Stromal cell of bone marrow (primary cell): Measurements from ENCODE around the gene PANK4.

Experiments used
- DNase-seq: peaks from one replicate; pipeline ENCODE4 v3.0.0-alpha.2; 2012; ENCODE audit warnings: low read depth

The PANK4 gene

DNA sequence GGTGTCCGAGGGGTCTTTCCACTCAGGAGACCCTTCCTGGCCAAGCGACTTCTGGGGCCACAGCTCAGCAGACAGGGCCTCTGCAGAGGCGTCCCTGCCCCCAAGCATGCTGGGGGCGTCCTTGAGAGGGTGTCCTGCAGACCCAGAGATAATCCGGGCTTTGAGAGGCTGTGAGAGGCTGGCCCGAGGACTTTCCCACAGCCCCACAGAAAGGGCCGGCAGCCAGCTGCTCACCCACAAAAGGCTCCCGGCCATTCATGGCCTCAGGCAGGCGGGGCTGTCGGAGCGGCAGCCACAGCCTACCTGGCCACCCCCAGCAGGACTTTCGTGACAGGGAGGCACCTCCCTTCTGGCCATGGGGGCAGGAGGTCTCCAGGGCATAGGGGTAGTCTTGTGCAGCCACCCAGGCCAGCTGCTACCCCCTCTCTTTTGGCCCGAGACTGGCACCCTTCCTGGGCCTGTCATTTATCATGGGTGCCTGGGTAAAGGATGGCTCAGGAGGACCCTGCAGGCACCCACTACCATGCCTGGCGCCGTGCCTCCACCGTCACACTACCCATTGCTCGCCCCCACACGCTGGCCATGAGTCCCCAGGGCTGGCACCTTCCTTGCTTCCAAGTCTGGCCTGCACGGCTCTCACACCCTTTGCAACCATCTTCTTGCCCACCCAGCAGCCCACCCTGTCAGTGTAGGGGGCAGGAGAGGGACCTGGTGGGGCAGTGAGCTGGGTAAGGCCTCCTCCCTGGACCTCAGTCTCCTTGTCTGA lies 18.7 kb upstream of the PANK4 start:
- DNase-seq, result no peak

DNA sequence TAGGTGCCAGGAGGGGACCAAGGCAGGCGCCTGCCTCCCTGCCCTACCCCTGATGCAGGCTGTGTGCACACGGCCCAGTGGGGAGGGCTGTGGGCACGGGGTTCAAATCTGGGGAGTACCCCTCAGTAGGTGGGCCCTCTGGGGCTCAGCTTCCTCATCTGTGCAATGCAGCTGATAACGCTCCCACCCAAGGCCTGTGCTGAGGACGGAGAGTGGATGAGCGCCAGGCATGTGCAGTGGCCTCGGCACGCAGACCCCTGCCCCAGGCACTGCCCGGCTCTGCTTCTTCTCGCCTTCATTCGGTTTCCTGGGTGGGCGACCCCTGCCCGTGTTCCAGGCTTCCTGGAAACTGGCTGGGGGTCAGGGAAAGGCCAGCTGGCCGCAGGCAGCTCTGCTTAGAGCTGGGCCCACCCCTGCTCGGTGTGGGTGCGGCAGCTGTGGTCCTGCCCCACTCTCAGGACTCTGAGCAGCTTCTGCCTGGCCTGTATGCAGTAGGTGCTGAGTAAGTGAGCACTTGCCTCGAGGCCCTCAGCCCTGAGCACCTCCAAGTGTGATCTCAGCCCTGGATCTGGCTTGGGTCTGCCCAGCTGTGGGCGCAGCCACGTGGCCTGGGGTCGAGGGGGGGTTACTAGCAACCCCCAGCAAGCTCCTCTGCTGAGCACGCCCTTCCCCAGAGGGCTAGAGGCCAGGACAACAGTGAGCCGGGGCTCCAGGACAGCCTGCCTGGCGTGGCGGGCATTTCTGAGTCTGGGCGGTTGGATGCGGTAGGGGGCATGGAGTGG lies 17.9 kb upstream of the PANK4 start:
- DNase-seq, result no peak

DNA sequence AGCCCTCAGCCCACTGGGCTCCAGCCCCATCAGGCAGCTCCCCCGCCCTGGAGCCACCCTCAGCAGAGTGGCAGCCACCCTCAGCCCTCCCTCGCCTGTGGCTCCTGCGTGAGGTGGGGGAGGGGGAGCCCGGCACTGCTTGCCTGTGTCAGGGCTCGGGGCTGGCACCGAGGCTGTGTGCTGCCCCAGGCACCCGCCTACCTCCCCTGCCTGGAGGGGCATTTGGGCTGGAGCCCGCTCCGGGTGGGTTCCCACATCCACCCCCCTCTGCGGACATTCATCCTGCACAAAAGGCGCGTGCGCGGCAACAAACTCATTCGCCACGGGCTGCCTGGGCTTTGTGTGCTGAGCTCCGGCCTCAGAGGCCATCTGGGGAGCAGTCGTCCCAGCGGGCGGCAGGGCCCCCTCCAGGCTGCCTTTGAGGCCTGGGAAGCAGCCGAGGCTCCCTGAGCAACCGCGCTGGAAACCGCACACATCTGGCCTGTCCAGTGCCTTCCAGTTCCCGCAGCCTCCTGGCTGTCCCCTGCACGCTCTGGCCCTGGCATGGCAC lies 17.2 kb upstream of the PANK4 start:
- no peak for DNase-seq

DNA sequence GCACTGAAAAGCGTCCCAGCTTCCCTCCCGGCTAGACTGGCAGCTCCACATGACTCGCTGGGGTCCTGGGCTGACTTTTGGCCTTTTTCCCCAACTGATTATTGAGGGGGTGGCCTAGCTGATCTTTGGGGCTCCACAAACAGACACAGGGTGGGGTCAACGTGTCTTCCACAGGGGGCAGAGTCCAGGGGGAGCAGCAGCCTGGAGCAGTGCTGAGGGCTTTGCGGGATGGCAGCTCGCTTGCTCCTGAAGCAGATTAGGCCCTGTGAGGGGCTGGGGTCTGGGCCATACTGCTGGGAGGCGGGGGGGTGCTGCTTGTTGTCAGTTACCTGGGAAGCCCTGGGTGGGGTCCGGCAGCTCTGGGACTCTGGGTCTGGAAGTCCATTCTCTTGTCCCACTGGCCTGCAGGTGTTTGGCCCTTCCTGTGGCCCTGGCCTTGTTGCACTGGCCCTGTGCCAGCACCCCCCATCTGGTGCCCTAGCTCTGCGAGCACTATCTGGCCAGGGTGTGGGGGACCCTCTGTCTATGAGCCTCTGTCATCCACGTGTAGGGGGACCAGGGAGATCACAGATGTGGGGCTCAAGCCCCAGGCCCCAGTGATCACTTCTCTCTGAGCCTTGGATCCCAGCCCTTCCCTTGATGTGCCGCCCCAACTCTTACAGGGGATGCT lies 16.0 kb upstream of the PANK4 start:
- DNase-seq, result no peak

DNA sequence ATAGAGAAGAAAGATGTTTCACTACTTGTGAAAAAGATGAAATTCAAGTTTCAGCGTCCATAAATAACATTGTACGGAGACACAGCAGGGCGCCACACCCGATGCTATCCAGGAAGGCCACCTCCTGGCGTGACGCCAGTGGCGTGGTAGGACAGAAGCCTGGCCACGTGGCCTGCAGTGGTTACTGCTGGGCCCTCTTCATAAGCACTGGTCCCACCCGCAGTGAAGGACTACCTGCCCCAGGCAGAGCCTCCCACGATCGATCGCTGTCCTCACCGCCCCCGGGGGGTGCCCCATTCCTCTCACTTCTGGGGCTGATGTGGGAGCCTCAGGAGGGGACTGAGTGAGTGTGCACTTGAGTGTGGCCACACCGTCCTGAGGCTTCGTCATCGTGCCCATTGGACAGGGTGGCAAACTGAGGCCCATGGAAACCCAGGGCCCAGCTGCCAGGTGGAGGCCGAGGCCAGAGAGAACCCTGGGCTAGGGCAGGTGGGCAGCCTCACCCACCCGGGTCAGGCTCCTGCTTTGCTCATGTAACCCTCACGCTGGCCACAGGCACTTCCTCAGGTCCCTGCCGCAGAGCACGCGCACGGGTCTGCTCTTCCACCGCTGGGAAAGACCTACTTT lies 15.3 kb upstream of the PANK4 start:
- no peak for DNase-seq

DNA sequence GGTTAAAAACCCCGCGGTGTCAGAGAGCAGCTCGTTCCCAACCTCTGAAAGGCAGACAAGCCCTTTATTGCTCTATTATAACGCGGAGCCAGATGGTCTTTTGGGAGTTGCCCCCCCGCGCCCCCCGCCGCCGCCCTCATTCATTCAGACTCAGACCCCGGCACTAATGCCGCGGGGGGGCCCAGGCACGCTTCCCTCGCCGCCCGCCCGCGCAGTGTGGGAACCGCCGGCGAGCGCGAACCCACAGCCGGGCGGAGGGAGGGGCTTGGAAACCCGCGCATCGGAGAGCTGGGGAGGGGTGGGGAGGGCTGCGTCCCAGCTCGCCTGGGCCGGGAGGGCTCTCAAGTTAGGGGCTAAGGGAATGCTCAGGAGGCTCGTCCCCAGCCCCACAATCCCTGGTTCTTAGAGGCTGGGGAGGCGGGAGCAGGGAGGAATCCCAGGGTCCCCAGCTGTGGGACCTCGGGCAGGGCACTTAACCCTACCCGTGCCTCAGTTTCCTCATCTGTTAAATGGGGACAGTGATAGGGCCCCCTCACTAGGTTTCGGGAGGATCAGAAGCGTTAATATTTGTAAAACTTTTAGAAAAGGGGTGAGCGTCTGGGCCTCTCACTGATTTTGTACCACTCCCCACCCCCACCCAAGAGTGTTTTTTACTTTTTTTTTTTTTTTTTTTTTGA lies 14.6 kb upstream of the PANK4 start:
- no peak for DNase-seq

DNA sequence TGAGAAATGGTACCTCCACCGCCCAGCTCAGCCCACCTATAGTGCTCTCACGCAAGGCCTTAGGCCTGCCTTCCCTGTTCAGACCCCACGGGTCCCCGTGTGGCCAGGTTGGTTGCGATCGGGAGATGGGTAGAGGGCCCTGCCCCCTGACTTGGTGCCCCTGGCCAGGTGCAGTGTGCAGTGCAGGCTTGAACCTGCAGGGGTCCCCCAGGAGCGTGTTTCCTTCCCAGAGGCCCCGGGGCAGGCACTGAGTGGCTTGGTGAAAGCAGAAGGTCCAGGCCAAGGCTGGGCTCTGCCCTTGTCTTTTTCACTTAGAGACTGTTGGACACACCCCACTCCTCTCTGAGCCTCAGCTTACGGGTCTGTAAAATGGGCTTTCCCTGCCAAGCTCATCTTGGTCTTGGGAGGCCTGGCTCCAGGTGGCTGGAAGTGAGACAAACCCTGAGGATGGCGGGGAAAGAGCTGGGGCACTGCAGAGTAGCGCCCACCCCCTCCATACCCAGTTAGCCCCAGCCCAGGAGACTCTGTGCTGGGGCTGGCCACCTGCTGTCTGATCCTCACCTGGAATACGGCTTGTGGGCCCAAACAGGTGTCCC lies 13.0 kb upstream of the PANK4 start:
- no peak for DNase-seq

DNA sequence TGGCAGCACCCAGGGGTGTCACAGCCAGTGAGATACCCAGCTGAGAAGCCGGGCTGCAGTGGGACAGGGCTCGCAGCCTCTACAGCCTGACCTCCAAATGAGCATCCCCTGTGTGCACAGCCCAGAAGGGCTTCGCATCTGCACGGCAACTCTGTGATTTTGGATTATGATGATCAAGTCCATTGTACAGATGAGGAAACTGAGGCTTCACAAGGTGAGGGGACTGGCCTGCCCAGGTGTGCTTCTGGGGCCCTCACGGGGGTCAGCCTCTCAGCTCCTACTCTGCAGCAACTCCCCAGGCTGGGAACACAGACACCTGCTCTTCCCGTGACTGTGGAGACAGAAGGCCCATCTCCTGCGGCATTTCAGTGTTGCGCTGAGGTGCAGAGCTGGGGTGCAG lies 12.5 kb upstream of the PANK4 start:
- DNase-seq, result no peak

DNA sequence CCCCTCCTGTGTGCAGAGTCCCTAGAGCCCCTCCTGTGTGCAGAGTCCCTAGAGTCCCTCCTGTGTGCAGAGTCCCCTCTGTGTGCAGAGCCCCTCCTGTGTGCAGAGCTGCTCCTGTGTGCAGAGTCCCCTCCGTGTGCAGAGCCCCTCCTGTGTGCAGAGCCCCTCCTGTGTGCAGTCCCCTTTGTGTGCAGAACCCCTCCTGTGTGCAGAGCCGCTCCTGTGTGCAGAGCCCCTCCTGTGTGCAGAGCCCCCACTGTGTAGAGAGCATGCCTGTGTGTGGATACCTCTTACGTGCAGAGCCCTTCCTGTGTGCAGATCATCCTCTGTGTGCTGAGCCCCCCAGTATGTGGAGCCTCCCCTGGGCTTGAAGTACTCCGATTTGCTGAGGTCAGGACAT lies 12.0 kb upstream of the PANK4 start:
- no peak for DNase-seq

DNA sequence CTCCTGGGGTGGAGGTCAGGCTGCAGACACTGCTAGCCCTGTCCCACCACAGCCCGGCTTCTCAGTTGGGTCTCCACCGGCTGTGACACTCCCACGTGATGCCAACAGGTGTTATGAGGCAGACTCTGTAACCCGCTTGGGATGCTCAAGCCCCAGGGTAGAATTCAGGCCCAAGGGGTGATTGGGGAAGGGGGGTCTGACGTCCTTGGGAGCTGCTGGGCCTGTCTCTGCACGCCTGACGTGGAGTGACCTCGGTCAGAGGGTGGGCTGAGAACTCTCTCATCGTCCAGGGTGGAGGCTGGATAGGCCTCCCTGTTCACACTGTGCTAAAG lies 11.4 kb upstream of the PANK4 start:
- no peak for DNase-seq

DNA sequence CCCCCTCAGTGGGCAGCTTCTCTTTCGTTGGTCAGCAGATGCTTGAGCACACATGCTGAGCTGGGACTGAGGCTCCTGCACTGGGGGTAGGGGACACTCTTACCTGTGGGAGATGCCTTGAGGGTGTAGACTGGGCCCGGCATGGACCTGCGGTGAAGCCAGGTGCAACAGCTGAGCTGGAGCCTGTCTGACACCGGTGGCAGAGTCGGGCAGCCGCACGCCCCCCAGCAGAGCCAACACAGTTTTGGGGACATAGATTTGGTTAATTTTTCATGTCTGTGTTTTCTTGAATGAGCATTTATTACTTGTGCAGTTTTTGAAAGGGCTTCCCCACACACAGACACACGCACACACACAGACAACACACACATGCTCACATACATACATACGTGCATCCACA lies 9.6 kb upstream of the PANK4 start:
- DNase-seq, result no peak

DNA sequence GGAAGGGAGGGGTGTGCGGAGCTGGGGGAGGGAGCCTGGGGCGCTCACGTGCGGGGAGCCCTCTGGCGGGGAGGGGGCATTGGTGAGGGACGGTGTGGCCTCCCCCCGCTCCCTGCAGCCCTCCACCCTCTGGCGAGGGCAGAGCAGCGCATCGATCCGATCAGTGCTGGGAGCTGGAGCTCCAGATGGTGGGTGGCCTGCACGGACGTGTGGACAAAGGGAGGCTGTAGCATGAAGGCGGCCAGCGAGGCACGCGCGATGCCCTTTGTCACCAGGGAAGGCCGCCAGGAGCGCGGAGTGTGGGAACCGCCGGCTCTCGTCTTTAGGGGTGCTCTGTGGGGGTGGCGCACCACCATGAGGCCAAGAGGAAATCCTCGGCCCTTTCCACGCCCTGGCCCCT lies 9.1 kb upstream of the PANK4 start:
- no peak for DNase-seq

DNA sequence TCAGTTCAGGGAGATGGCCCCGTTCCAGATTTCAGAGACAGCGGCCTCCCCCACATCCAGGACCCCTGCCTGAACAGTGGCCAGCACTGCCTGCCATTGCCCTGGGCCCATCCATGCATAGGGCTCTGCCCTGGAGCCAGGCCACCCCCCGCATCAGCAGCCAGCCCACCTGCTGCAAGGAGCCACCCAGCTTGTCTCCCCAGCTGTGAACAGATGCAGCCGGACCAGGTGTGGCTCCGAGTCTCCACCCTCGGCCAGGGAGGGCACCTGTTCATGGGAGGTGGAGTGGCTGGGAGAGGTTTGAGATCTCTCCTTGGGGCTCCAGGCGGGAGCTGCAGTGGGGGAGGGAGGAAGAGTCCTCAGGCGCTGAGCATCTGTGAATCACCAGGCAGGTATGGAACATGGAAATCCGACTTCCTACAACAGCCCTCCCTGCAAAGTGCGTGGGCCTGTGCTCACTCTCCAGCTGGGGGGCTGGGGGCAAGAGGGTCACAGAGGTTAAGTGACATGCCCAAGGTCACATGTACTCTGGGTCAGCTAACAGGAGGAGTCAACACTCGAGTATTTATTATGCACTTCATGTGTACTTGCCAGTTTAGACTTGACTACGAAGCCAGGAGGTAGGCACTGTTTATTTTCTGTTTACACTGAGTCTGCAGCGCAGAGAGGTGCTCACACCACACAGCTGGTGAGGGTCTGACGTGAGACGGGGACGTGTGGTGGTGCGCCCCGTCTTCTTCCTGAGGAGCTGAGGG lies 8.5 kb upstream of the PANK4 start:
- no peak for DNase-seq

DNA sequence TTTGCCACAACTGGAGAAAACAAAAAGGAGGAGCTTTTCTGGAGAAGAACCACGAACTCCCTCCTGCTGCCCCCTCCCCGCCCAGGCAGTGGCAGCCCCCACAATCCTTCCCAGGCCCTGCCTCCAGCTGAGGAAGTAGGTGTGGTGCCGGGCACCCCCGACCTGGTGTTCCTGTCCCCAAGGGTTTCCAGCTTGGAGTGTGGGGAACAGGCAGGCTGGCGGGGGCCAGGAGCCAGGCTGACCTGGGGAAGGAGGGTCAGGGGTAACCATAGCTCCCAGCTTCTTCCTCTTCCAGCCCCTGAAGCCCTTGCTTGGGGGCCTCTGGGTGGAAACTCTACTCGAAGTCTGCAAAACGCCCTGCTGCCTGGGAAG lies 7.9 kb upstream of the PANK4 start:
- no peak for DNase-seq

DNA sequence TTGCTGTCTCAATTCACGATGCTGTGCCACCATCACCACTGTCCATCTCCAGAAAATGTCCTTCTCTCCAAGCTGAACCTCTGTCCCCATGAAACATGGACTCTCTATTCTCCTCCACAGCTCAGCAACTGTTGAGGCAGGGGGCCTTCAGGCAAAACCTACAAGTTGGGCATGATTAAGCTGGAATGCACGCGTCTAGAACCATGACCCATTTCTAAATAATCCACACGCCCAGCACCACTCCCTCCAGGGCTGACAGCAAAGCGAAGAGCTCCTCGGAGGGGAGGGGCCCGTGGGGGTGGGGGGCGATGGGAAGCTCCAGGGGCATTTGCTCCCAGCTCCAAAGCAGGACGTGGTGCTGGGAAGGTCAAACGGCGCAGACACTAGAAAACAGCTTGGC lies 7.0 kb upstream of the PANK4 start:
- DNase-seq, result no peak

DNA sequence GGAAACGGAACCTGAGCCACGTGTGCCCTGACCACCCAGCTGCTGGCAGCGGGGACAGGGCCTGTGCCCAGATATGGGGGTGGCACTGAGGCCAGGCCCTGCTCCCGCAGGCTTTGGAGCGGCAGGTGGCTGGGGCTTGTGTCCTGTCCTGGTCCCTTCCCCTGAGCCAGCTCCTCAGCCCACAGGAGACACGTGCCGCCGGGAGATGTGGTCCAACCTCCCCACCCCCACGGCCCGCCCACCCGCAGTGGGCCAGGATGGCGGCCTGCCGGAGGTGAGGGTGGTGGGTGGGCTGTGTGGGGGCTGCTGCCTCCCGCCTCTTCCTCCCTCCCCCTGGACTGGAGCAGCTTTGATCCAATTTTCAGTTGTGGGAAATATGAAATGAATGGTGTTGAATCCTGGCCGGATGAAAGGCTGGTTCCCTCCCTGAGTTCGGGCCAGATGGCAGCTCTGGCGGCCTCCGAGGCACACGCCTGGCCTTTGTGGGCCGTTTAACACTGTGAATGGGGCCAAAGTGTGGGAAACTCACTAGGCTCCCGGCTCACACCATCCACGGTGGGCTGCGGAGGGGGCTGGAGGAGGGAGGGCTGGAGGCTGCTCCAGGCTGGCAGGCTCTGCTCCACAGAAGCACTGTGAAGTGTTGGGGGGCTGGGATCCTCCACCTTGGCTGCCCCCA lies 6.2 kb upstream of the PANK4 start:
- DNase-seq, result no peak

DNA sequence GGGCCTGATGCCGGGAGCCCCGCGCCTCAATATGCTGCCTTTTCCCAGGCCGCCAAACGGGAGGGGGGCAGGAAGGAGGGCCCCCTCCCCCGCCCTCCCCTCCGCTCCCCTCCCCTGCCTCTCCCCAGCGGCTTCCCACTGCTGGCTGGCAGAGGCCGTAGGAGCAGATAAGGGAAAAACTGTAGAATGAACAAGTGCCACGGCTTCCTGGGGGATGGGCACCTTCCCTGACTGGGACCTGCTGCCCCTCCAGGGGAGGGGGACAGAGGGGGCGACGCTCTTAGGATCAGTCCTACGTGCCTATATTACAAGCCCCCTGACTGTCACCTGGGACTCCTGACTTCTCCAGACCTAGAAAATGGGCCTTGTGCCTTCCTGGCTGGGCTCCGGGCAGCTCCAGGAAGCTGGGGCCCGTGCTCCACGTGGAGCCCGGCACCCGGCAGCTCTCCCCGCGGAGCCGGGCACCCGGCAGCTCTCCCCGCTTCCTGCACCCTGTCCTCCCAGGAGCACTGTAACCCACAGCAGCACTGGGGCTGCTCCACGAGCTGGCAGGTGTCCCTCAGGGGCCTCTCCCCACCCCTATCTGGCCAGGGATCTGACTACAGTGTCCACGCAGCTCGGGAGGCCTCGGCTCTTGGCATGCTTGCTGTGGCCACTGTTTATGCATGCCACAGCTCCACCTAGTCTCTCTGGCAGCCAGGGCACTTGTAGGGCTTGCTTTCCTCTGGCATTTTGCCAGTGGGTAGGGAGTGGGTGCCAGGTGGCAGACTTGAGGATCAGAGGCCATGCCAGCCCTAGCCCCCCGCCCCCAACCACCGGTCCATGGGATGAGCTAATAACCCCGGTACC lies 4.3 kb upstream of the PANK4 start:
- no peak for DNase-seq

DNA sequence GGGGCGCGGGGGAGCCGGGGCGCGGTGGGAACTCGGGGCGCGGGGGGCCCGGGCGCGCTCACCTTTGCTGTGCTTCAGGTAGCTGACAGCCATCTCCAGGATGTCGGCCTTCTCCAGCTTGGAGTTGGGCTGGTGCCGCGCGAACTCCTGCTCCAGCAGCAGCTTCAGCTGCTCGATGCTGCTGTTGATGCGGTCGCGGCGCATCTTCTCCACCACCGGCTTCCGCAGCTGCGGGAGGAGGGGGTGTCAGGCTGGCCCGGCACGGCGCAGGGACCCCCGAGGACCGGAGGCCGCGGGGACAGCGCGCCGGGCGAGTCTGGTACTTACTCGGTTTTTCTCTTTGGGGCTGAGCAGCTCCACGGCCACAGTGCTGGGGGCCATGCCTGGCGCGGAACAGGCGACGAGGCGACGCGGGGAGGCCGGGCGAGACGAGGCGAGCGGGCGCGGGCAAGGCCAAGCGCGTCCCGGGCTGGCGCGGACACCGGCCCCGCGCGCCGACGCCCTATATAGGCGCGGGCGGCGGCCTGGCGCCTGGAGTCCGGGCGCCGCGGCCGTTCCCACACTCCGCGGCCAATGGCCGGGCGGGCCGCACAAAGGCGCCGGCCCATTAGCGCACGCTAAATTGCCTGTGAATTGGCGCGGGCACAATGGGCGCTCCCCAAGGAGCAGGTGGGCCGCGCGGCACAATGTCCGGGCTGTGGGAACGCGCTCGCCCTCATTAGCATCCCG lies 3.6 kb upstream of the PANK4 start, which contains the start of gene HES5:
TSS of gene HES5 (minus strand) at position 480 of the 729 bp plus-strand sequence. CDS start at position 381, 99 bp downstream.
- DNase-seq, result no peak
